ENCODE results near the gene ABCB9.

DNA sequence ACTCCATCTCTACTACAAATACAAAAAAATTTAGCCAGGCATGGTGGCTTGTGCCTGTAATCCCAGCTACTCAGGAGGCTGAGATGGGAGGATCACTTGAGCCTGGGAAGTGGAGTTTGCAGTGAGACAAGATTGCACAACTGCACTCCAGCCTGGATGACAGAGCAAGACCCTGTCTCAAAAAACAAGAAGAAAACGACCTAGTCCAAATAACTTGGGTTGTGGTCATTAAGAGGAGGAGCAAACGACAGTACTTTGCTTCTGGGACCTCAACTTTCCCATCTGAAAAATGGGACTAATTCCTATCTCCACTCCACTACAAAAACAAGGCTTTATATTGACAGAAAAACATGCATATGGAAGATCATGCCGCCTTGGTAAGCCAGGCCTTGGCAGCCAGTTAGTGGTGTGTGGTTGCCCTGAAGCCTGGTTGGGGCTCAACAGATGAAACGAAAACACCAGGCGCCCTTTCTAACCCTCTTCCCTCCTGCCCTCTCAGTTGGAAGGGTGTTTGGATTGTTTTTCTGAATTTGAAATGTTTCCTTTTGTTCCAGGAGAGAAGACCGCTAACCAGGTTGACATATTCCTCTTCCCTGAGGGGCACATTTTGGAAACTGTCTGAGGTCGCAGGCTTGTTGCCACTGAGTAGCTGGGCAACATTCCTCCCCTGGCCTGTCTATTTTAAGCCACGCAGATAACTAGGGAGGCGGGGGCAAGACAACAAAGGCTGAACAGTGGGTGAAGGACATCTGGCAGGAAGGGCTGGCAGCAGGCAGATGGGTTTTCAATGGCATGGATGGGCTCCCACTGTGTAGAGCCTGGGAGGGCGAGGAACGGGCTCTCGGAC, 56.6 kb downstream of the ABCB9 start:
- TF ChIP-seq POLR2A (IDR thresholded peaks at IDR 0.05; ENCODE audit: borderline replicate concordance, extremely low read depth, insufficient read depth, insufficient read length) = no peak
- TF ChIP-seq CTCF (IDR thresholded peaks at IDR 0.05 in 2 of 3, conservative IDR thresholded peaks at IDR 0.05 in 1 of 3; ENCODE audit: borderline replicate concordance in 1 of 3, insufficient read depth in 1 of 3, low read depth in 2 of 3, low read length in 2 of 3) = no peak
- no peak for TF ChIP-seq JUND (IDR thresholded peaks at IDR 0.05)
- no peak for TF ChIP-seq POLR2AphosphoS5 (IDR thresholded peaks at IDR 0.05; ENCODE audit: low read depth, low read length)
- no peak for TF ChIP-seq SIN3A (IDR thresholded peaks at IDR 0.05; ENCODE audit: low read depth)
- TF ChIP-seq EZH2phosphoT487 (IDR thresholded peaks at IDR 0.05; ENCODE audit: borderline replicate concordance) = no peak
- TF ChIP-seq, protein P1, sequence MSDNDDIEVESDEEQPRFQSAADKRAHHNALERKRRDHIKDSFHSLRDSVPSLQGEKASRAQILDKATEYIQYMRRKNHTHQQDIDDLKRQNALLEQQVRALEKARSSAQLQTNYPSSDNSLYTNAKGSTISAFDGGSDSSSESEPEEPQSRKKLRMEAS (IDR thresholded peaks at IDR 0.05) = no peak

Measured in HCT116 (cell line).